ENCODE results near the gene PTPRB.

DNA sequence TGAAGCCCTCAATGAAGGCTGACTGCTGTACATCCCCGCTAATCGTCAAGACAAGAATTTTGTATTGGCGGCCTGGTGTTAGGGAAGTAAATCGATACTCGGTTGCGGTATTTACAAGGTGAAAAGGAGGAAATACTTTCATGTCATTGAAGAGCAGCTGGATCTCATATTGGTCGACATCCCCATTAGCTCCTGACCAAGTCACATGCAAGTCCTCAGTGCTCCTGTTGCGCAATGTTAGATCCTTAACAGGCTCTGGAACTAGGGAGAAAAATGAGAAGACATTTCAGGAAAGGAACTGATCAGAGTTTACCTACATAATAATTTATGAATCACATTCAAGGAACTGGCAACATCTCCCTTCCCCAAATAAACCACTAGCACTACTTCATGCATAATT, 66.2 kb downstream of the PTPRB start:
- TF ChIP-seq, protein P1, sequence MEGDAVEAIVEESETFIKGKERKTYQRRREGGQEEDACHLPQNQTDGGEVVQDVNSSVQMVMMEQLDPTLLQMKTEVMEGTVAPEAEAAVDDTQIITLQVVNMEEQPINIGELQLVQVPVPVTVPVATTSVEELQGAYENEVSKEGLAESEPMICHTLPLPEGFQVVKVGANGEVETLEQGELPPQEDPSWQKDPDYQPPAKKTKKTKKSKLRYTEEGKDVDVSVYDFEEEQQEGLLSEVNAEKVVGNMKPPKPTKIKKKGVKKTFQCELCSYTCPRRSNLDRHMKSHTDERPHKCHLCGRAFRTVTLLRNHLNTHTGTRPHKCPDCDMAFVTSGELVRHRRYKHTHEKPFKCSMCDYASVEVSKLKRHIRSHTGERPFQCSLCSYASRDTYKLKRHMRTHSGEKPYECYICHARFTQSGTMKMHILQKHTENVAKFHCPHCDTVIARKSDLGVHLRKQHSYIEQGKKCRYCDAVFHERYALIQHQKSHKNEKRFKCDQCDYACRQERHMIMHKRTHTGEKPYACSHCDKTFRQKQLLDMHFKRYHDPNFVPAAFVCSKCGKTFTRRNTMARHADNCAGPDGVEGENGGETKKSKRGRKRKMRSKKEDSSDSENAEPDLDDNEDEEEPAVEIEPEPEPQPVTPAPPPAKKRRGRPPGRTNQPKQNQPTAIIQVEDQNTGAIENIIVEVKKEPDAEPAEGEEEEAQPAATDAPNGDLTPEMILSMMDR (IDR thresholded peaks at IDR 0.05; ENCODE audit: poor library complexity), result no peak
- TF ChIP-seq EZH2phosphoT487 (IDR thresholded peaks at IDR 0.05; ENCODE audit: low read depth, severe bottlenecking, unreplicated experiment), result no peak
- no peak for TF ChIP-seq EZH2 (IDR thresholded peaks at IDR 0.05; ENCODE audit: borderline replicate concordance)

All from hepatocyte (in vitro differentiated cells).